Measurements from ENCODE around the gene HIVEP3. TPM values are rescaled to one million over a fixed set of nuclear protein-coding genes. Genes with fewer than 3 reads are reported as not detected.

Gene HIVEP3
- total RNA-seq, 1 donor from 2014 or later: 5.8 TPM

- DNase-seq (ENCODE audit: low read depth): no peak
- Histone ChIP-seq H3K36me3 (ENCODE audit: control insufficient read depth, insufficient read depth, low read length) (no peaks in the 10 kb centered on the region), H3K27me3 (ENCODE audit: control insufficient read depth, insufficient read depth, low read length) (no peaks in the 10 kb centered on the region), H3K4me3 (ENCODE audit: low read depth, low read length) (no peak overlapping the region)
- TF ChIP-seq CTCF (IDR thresholded peaks at IDR 0.05; ENCODE audit: insufficient read depth, low read length, poor library complexity, severe bottlenecking): no peak
These were observed 108.3 kb downstream of the HIVEP3 start for GRCh38 chr1:41810446-41810845.

DNA sequence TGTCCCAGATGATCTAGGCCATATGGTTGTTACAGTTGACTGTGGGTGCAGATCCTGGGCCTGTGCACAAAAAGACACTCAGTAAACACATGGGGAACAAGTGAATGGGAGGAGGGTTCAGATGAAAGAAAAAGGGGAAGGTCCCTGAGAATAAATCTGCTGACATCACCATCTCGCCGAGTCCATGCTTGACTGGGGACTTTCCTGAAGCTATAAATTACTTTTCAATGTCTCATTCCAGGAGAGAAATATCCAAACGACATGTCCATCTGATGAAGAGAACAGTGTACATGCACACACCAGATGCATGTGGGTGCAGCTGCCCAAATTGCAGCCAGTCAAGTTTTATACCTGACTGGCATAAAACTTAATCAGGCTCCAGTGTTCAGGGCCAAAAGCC, 109.0 kb downstream of the HIVEP3 start:
- Histone ChIP-seq H3K4me3 (ENCODE audit: low read depth, low read length) (no peak overlapping the region), H3K36me3 (ENCODE audit: control insufficient read depth, insufficient read depth, low read length) (no peaks in the 10 kb centered on the region), H3K27me3 (ENCODE audit: control insufficient read depth, insufficient read depth, low read length) (no peaks in the 10 kb centered on the region)
- no peak for TF ChIP-seq CTCF (IDR thresholded peaks at IDR 0.05; ENCODE audit: insufficient read depth, low read length, poor library complexity, severe bottlenecking)
- DNase-seq (ENCODE audit: low read depth): no peak

GRCh38 chr1:41807390-41807789, 111.3 kb downstream of the HIVEP3 start:
- DNase-seq (ENCODE audit: low read depth): no peak
- H3K27me3 ChIP-seq (ENCODE audit: control insufficient read depth, insufficient read depth, low read length): no peaks in the 10 kb centered on the region
- TF ChIP-seq CTCF (IDR thresholded peaks at IDR 0.05; ENCODE audit: insufficient read depth, low read length, poor library complexity, severe bottlenecking): no peak
- no peak overlapping the region for H3K4me3 ChIP-seq (ENCODE audit: low read depth, low read length)
- no peaks in the 10 kb centered on the region for H3K36me3 ChIP-seq (ENCODE audit: control insufficient read depth, insufficient read depth, low read length)

DNA sequence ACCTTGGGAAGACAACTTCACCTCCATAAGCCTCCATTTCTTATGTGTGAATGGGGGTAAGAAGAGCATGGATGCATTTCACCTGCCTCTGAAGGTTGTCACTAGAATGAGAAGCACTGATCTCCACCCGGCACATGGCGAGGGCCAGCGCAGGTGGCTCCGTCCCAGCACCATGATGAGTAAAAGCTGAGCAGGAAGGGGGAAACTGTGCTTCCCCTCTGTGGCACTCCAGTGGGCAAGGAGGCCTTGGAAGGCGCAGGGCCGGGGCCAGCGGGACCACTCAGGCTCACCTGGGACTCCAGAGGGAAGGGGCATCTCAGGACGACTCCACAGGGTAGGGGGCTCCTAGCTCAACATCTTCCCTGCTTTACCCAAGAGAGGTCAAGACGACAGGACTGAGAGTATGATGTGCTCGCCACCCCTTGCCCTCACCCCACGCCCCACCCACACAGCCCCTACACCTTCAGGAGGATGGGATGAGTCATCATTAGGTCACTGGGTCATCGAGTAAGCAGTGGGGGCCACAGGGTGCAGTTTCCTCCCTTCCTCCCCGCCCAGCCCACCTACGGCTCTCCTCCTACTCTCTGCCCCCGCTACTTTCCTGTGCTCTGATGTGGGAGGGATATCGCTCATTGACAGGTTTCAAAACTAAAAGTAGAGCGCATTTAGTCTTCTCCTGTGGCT, 112.1 kb downstream of the HIVEP3 start:
- Histone ChIP-seq H3K27me3 (ENCODE audit: control insufficient read depth, insufficient read depth, low read length) (no peaks in the 10 kb centered on the region), H3K36me3 (ENCODE audit: control insufficient read depth, insufficient read depth, low read length) (no peaks in the 10 kb centered on the region), H3K4me3 (ENCODE audit: low read depth, low read length) (no peak overlapping the region)
- DNase-seq (ENCODE audit: low read depth): no peak
- TF ChIP-seq CTCF (IDR thresholded peaks at IDR 0.05; ENCODE audit: insufficient read depth, low read length, poor library complexity, severe bottlenecking): no peak

DNA sequence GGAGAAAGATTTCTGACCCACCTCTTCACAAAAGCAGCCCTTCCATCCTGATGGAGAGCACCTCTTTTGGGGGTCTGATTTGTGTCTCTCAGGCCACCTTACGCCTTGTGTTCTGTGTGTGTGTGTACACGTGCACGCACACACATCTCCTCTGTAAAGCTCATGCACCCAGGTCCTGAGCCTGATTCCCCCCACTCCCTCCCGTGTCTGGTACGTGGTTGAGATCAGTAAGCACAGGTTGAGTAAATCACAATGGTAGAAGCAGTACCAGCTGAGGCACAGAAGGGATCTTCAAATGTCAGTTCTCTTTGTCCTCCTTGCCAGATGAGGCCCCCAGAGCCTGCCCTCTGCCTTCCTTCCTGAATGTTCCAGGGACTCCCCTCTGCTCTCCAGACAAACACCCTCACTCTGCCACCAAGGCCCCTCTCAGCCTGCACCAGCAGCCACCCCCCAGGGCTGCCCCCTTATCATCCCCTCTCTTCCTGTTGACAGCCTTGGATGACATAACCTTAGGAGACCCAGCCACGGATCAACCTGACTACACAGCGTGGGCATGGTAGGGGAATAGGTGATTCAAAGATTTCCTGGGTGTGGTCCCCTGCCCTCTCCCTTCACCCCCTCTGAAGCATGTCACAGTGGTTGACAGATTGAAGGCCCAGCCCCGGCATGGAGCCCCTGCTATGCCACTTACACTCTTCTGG, 112.8 kb downstream of the HIVEP3 start:
- Histone ChIP-seq H3K27me3 (ENCODE audit: control insufficient read depth, insufficient read depth, low read length) (no peaks in the 10 kb centered on the region), H3K4me3 (ENCODE audit: low read depth, low read length) (no peak overlapping the region), H3K36me3 (ENCODE audit: control insufficient read depth, insufficient read depth, low read length) (no peaks in the 10 kb centered on the region)
- no peak for TF ChIP-seq CTCF (IDR thresholded peaks at IDR 0.05; ENCODE audit: insufficient read depth, low read length, poor library complexity, severe bottlenecking)
- no peak for DNase-seq (ENCODE audit: low read depth)
